GM23248 (cell line): ENCODE data around the gene HLX.

ENCODE experiments used
- EZH2 ChIP-seq: fragments of 200-600 bp; sonication (generic); IDR thresholded peaks from 2 replicates; pipeline ENCODE4 v1.6.1; 2018; ENCODE audit warnings: antibody characterized with exemption, mild to moderate bottlenecking; ENCODE audit not compliant: insufficient read depth, poor library complexity, severe bottlenecking
- EZH2phosphoT487 ChIP-seq: fragments of 200-600 bp; sonication (generic); IDR thresholded peaks from 2 replicates; pipeline ENCODE4 v1.6.1; 2018; ENCODE audit warnings: antibody characterized with exemption, moderate library complexity, mild to moderate bottlenecking, low read depth; ENCODE audit not compliant: insufficient read depth

DNA sequence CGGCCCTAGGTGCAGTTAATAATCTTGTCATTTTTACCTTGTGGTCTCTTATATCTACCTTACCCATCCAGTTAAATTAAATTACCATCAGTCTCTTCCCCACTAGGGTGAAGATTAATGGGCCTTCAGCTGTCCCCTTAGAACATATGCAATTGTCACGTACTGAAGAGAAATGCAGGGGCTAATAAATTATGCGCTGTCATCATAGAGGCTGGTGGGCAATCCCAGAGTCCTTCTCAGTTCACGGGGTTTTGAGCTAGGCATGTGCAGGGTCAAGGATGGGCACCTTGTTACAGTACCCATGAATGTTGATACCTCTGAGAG, 35.8 kb downstream of the HLX start:
- TF ChIP-seq EZH2 (no peak), EZH2phosphoT487 (no peak)
